B cell (primary cell): ENCODE measurements around the gene EDNRB. TPM values are rescaled to one million over a fixed set of nuclear protein-coding genes. Genes with fewer than 3 reads are reported as not detected.
"Not testable (repeated sequence)": the region's sequence is repeated elsewhere in the genome, so short reads cannot be mapped to it uniquely, and the experiment has no call there.

Experiments used
- ATAC-seq: fragments of 200-7000 bp; cut with Tn5 transposase; one replicate; pipeline ENCODE4 v1.10.0; 2021; ENCODE audit warnings: low read depth, mild to moderate bottlenecking, moderate number of reproducible peaks, moderate library complexity
- CTCF ChIA-PET: fragments of 350-600 bp; sonication (Branson Sonifier 250); formaldehyde crosslinking; loops from one replicate; lab custom pipeline; 2021; ENCODE audit warnings: antibody characterized with exemption, inconsistent platforms; lab: Charles Lee
- POLR2A ChIA-PET: fragments of 350-600 bp; sonication (Branson Sonifier 250); formaldehyde crosslinking; loops from one replicate; lab custom pipeline; 2021; ENCODE audit warnings: antibody characterized with exemption; lab: Charles Lee
- DNase-seq: peaks from one replicate; pipeline ENCODE4 v3.0.0; 2013
- H2AFZ ChIP-seq: 2 replicates; pipeline ENCODE4 v1.6.1; 2012; ENCODE audit warnings: mild to moderate bottlenecking, low read depth, low read length; ENCODE audit not compliant: insufficient read depth, poor library complexity, severe bottlenecking
- H3K27ac ChIP-seq, 2 donors: 1 replicate in 1 of 2; 2 replicates in 1 of 2; pipeline ENCODE4 v1.5.1; 2012 to 2013; ENCODE audit warnings: low read length in 2 of 2, mild to moderate bottlenecking in 2 of 2, moderate library complexity in 1 of 2
- H3K27me3 ChIP-seq, 4 experiments: fragments of 200-600 bp in 1 of 4; sonication (generic) in 1 of 4; replicated peaks in 1 of 4; 1 replicate in 2 of 4; 2 replicates in 2 of 4; pipeline versions ENCODE4 v1.6.1 to v1.7.0; 2013 to 2016; ENCODE audit warnings: low read length in 3 of 4, mild to moderate bottlenecking in 2 of 4, mixed read lengths in 1 of 4, moderate library complexity in 1 of 4; ENCODE audit not compliant: insufficient read depth in 4 of 4, control insufficient read depth in 3 of 4; ENCODE audit errors: control extremely low read depth in 1 of 4
- H3K36me3 ChIP-seq, 2 experiments: replicated peaks in 1 of 2; 1 replicate in 1 of 2; 2 replicates in 1 of 2; pipeline versions ENCODE4 v1.6.1 to v1.7.1; 2013; ENCODE audit warnings: low read length in 1 of 2; ENCODE audit not compliant: insufficient read depth in 2 of 2, control insufficient read depth in 1 of 2; ENCODE audit errors: control extremely low read depth in 1 of 2, extremely low read depth in 1 of 2
- H3K4me1 ChIP-seq, 2 donors: fragments of 200-600 bp in 1 of 2; sonication (generic) in 1 of 2; 1 replicate in 1 of 2; 2 replicates in 1 of 2; pipeline versions ENCODE4 v1.5.1 to v1.6.1; 2013 to 2017; ENCODE audit warnings: low read length in 2 of 2; ENCODE audit not compliant: control insufficient read depth in 2 of 2, insufficient read depth in 2 of 2
- H3K4me2 ChIP-seq: replicated peaks from 2 replicates; pipeline ENCODE3; 2012; ENCODE audit warnings: mild to moderate bottlenecking, low read depth, low read length; ENCODE audit not compliant: poor library complexity, severe bottlenecking
- H3K4me3 ChIP-seq, 5 experiments: fragments of 200-600 bp in 1 of 5; sonication (generic) in 1 of 5; 1 replicate in 3 of 5; 2 replicates in 2 of 5; pipeline versions ENCODE4 v1.5.1 to v1.7.0; 2011 to 2016; ENCODE audit warnings: low read length in 4 of 5, mild to moderate bottlenecking in 4 of 5, low read depth in 2 of 5, control low read depth in 1 of 5, moderate library complexity in 1 of 5; ENCODE audit not compliant: insufficient read depth in 1 of 5; ENCODE audit errors: control extremely low read depth in 1 of 5, extremely low read depth in 1 of 5
- H3K79me2 ChIP-seq: fragments of 200-600 bp; sonication (generic); one replicate; pipeline ENCODE4 v1.6.0; 2016; ENCODE audit warnings: low read length; ENCODE audit not compliant: control insufficient read depth, insufficient read depth
- H3K9ac ChIP-seq: fragments of 200-600 bp; sonication (generic); 2 replicates; pipeline ENCODE4 v1.6.1; 2017; ENCODE audit warnings: mild to moderate bottlenecking, low read length, moderate library complexity
- H3K9me3 ChIP-seq, 3 donors: one replicate each; pipeline versions ENCODE4 v1.6.1 to v1.7.1; 2013; ENCODE audit warnings: low read length in 2 of 3; ENCODE audit not compliant: control insufficient read depth in 2 of 3, insufficient read depth in 1 of 3; ENCODE audit errors: control extremely low read depth in 1 of 3
- H4K20me1 ChIP-seq: 2 replicates; pipeline ENCODE4 v1.6.0; 2012; ENCODE audit warnings: mild to moderate bottlenecking, low read length; ENCODE audit not compliant: insufficient read depth, control insufficient read depth, poor library complexity, severe bottlenecking
- H3K27ac Mint-ChIP-seq: one replicate; pipeline ENCODE4 v1.8.0; 2021; ENCODE audit warnings: mixed read lengths
- H3K27me3 Mint-ChIP-seq: one replicate; pipeline ENCODE4 v1.8.0; 2021; ENCODE audit warnings: mixed read lengths
- H3K4me1 Mint-ChIP-seq: one replicate; pipeline ENCODE4 v1.8.0; 2021; ENCODE audit warnings: mixed read lengths
- H3K4me3 Mint-ChIP-seq: one replicate; pipeline ENCODE4 v1.8.0; 2021; ENCODE audit warnings: mixed read lengths
- H3K9me3 Mint-ChIP-seq: one replicate; pipeline ENCODE4 v1.8.0; 2022; ENCODE audit warnings: mixed read lengths; ENCODE audit not compliant: insufficient read depth
- EZH2 ChIP-seq: IDR thresholded peaks from 2 replicates; pipeline ENCODE4 v1.6.1; 2012; ENCODE audit warnings: borderline replicate concordance, low read depth, mild to moderate bottlenecking, moderate library complexity, low read length; ENCODE audit not compliant: insufficient read depth, poor library complexity, severe bottlenecking
- whole genome bisulfite sequencing: methylation state at CpG from one replicate; pipeline ENCODE4 v1.1.5; 2013; ENCODE audit warnings: missing lambda C conversion rate; ENCODE audit not compliant: insufficient coverage; 5-methylcytosine and 5-hydroxymethylcytosine counted together
- intact Hi-C: fragments of 100-400 bp; cut with micrococcal nuclease; formaldehyde crosslinking; loops from one replicate; pipeline ENCODE4 v1.10.0; 2022
- polyA plus RNA-seq: library from polyadenylated mRNA; depleted of rRNA; stranded (reverse); fragments of >200 nt; gene quantifications from 2 replicates; pipeline ENCODE4 v1.2.3, GENCODE V29; 2012
- total RNA-seq, 2 donors: library from RNA; stranded (reverse); fragments of 120-200 nt in 1 of 2; gene quantifications; 1 replicate in 1 of 2; 2 replicates in 1 of 2; pipeline versions ENCODE4 v1.2.3 to v1.2.4, GENCODE V29; 2013 to 2022
- TF ChIP-seq, protein P1 (sequence below): fragments of 200-600 bp; IDR thresholded peaks from one replicate; pipeline ENCODE4 v1.8.0; 2022; ENCODE audit warnings: antibody characterized with exemption, mild to moderate bottlenecking

EDNRB gene
- total and polyA plus RNA-seq, 2 donors (not counting 1 experiment from before 2014, with no cell fraction given), result not detected

DNA sequence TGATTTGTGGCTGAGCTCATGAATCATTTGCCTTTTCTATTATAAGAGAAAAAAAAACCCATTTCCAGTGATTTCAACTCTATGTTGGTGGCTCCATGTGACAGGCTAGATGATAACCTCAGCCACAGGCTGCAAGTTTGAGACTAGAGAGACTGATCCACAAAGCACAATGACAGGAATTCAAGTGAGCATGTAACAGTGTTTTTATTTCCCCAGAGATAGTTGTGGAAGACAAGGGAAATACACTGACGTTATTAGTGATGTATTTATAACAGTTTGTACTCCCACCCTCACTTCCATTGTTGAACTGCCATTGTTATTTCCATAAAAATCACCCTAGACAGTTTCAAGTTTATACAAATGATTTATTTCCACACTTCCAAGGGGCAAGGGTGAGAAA, 27.9 kb upstream of the EDNRB start:
- H3K4me1 Mint-ChIP-seq, result no peaks in the 10 kb centered on the region
- H3K4me2 ChIP-seq, result no peak overlapping the region
- TF ChIP-seq EZH2, result no peak
- TF ChIP-seq, protein P1, sequence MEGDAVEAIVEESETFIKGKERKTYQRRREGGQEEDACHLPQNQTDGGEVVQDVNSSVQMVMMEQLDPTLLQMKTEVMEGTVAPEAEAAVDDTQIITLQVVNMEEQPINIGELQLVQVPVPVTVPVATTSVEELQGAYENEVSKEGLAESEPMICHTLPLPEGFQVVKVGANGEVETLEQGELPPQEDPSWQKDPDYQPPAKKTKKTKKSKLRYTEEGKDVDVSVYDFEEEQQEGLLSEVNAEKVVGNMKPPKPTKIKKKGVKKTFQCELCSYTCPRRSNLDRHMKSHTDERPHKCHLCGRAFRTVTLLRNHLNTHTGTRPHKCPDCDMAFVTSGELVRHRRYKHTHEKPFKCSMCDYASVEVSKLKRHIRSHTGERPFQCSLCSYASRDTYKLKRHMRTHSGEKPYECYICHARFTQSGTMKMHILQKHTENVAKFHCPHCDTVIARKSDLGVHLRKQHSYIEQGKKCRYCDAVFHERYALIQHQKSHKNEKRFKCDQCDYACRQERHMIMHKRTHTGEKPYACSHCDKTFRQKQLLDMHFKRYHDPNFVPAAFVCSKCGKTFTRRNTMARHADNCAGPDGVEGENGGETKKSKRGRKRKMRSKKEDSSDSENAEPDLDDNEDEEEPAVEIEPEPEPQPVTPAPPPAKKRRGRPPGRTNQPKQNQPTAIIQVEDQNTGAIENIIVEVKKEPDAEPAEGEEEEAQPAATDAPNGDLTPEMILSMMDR, result no peak

DNA sequence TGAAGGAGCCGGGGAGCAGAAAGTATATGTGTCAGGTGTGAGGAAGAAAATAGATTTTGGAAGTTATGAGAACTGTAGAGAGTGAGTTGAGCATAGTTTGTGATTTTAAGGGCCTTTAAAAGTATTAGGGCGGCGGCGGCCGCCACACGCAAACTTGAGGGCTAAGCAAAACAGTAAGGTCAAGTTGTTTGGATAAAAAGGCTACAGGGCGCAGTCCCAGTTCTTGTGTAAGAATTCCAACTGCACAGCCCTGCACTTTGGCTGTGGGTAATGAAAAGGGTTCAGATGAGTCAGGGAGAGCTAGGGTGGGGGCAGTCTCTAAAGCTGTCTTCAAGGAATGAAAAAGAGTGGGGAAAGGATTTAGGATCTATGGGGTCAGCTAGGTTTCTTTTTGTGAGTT, 16.4 kb upstream of the EDNRB start:
- intact Hi-C loops, H3K4me3 Mint-ChIP-seq, H3K4me1 ChIP-seq, H3K4me2 ChIP-seq, H3K27me3 ChIP-seq, H3K4me1 Mint-ChIP-seq, H2AFZ ChIP-seq, H3K27ac Mint-ChIP-seq, CTCF ChIA-PET, DNase-seq, ATAC-seq, H3K27ac ChIP-seq, H3K27me3 Mint-ChIP-seq, H3K9me3 Mint-ChIP-seq, H4K20me1 ChIP-seq, POLR2A ChIA-PET, H3K9ac ChIP-seq, H3K4me3 ChIP-seq, H3K36me3 ChIP-seq, H3K79me2 ChIP-seq, H3K9me3 ChIP-seq: not testable (repeated sequence)
- WGBS, result 93% methylated on average over 6 of the region's 7 CpGs

More for the DNA sequence above, 27.9 kb upstream of the EDNRB start:
- no peak overlapping the region for H3K4me3 Mint-ChIP-seq
- CTCF ChIA-PET, result no interaction called here
- Histone ChIP-seq H2AFZ (no peak overlapping the region), H3K36me3 (no peaks in the 10 kb centered on the region), H3K27ac (no peak overlapping the region), H4K20me1 (no peaks in the 10 kb centered on the region), H3K79me2 (no peaks in the 10 kb centered on the region), H3K4me3 (no peak overlapping the region), H3K4me1 (no peaks in the 10 kb centered on the region), H3K9ac (no peak overlapping the region), H3K27me3 (no peaks in the 10 kb centered on the region), H3K9me3 (no peaks in the 10 kb centered on the region)
- no peaks in the 10 kb centered on the region for H3K27me3 Mint-ChIP-seq
- POLR2A ChIA-PET, result no interaction called here
- ATAC-seq, result no peak
- no peak for DNase-seq
- no CpG with 5 or more reads among the region's 1 CpG for WGBS
- H3K9me3 Mint-ChIP-seq, result no peaks in the 10 kb centered on the region
- H3K27ac Mint-ChIP-seq, result no peak overlapping the region
- intact Hi-C loops, result no loop called here
